Neural progenitor cell (in vitro differentiated cells): Measurements from ENCODE around the gene PKD1L1. TPM values are rescaled to one million over a fixed set of nuclear protein-coding genes. Genes with fewer than 3 reads are reported as not detected.

Source experiments
- DNase-seq: peaks from one replicate; pipeline ENCODE4 v3.0.0-alpha.2; 2016; ENCODE audit warnings: low spot score
- H2AFZ ChIP-seq: fragments of 200-600 bp; sonication (generic); replicated peaks from 2 replicates; pipeline ENCODE4 v1.6.1; 2016; ENCODE audit warnings: antibody characterized with exemption
- H3F3A ChIP-seq: fragments of 200-600 bp; sonication (generic); 2 replicates; pipeline ENCODE4 v1.6.1; 2016; ENCODE audit warnings: antibody characterized with exemption, low read depth
- H3K27ac ChIP-seq: fragments of 200-600 bp; sonication (generic); 2 replicates; pipeline ENCODE4 v1.5.1; 2016; ENCODE audit warnings: mild to moderate bottlenecking
- H3K27me3 ChIP-seq: fragments of 200-600 bp; sonication (generic); 2 replicates; pipeline ENCODE4 v1.6.1; 2016; ENCODE audit warnings: mild to moderate bottlenecking, moderate library complexity
- H3K36me3 ChIP-seq: fragments of 200-600 bp; sonication (generic); 2 replicates; pipeline ENCODE4 v1.5.1; 2016
- H3K4me1 ChIP-seq: fragments of 200-600 bp; sonication (generic); 2 replicates; pipeline ENCODE4 v1.6.1; 2016; ENCODE audit warnings: mixed run types
- H3K4me2 ChIP-seq: fragments of 200-600 bp; sonication (generic); 2 replicates; pipeline ENCODE4 v1.6.1; 2016
- H3K4me3 ChIP-seq: fragments of 200-600 bp; sonication (generic); 2 replicates; pipeline ENCODE4 v1.5.1; 2016
- H3K79me2 ChIP-seq: fragments of 200-600 bp; sonication (generic); 2 replicates; pipeline ENCODE4 v1.6.1; 2016; ENCODE audit warnings: low read depth
- H3K9ac ChIP-seq: fragments of 200-600 bp; sonication (generic); 2 replicates; pipeline ENCODE4 v1.6.1; 2016
- H3K9me3 ChIP-seq: fragments of 200-600 bp; sonication (generic); 2 replicates; pipeline ENCODE4 v1.5.1; 2016; ENCODE audit warnings: low read depth
- H4K20me1 ChIP-seq: fragments of 200-600 bp; sonication (generic); 2 replicates; pipeline ENCODE4 v1.6.1; 2016; ENCODE audit warnings: low read depth
- H3K27ac Mint-ChIP-seq: 3 replicates; pipeline ENCODE4 v1.8.0; 2021; ENCODE audit warnings: mixed read lengths
- H3K27me3 Mint-ChIP-seq: 2 replicates; pipeline ENCODE4 v1.8.0; 2022; ENCODE audit warnings: low read depth, mild to moderate bottlenecking, inconsistent platforms, moderate library complexity, mixed read lengths; ENCODE audit not compliant: insufficient read depth
- H3K36me3 Mint-ChIP-seq: 3 replicates; pipeline ENCODE4 v1.8.0; 2021; ENCODE audit warnings: mixed read lengths
- H3K4me1 Mint-ChIP-seq: 3 replicates; pipeline ENCODE4 v1.8.0; 2021; ENCODE audit warnings: mixed read lengths
- H3K4me3 Mint-ChIP-seq: 3 replicates; pipeline ENCODE4 v1.8.0; 2021; ENCODE audit warnings: mild to moderate bottlenecking, moderate library complexity, mixed read lengths
- H3K9me3 Mint-ChIP-seq: 3 replicates; pipeline ENCODE4 v1.8.0; 2020; ENCODE audit warnings: mixed read lengths
- CTCF ChIP-seq: fragments of 200-600 bp; sonication (generic); IDR thresholded peaks from 2 replicates; pipeline ENCODE4 v1.5.1; 2017; ENCODE audit warnings: antibody characterized with exemption, mild to moderate bottlenecking
- EZH2 ChIP-seq: fragments of 200-600 bp; sonication (generic); IDR thresholded peaks from 2 replicates; pipeline ENCODE4 v1.6.1; 2017; ENCODE audit warnings: antibody characterized with exemption, mild to moderate bottlenecking, moderate library complexity
- EZH2phosphoT487 ChIP-seq: fragments of 200-600 bp; sonication (generic); IDR thresholded peaks from 2 replicates; pipeline ENCODE4 v1.6.1; 2017; ENCODE audit warnings: antibody characterized with exemption
- total RNA-seq: library from RNA; depleted of rRNA; stranded (reverse); fragments of >200 nt; gene quantifications from 2 replicates; pipeline ENCODE4 v1.2.3, GENCODE V29; 2015; ENCODE audit warnings: low replicate concordance

PKD1L1 gene
- total RNA-seq, 1 donor from 2014 or later: 0.07 TPM

DNA sequence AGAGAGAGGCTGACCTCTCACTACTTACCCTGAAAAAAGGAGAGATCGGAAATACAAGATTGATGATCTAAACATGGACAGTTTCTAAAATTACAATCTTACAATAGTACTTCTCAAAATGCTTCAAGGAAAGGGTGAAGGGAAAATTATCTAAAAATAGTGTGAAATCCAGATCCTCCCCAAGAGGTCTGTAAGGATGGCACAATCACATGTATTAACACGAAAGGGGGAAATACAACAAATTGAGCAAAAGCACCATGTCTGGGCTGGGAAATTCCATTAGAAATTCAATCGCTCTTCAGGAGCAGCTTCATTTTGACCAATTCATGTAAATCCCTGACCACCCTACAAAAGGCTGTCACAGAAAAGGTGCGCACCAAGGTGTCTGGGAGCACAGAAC lies 67.0 kb downstream of the PKD1L1 start:
- Histone ChIP-seq H2AFZ (no peak overlapping the region), H4K20me1 (no peaks in the 10 kb centered on the region), H3K27me3 (no peaks in the 10 kb centered on the region), H3F3A (no peaks in the 10 kb centered on the region), H3K9ac (no peak overlapping the region), H3K27ac (no peak overlapping the region), H3K4me2 (no peak overlapping the region), H3K36me3 (no peaks in the 10 kb centered on the region), H3K4me3 (no peak overlapping the region), H3K79me2 (no peaks in the 10 kb centered on the region), H3K9me3 (no peaks in the 10 kb centered on the region), H3K4me1 (no peaks in the 10 kb centered on the region)
- TF ChIP-seq EZH2: no peak
- no peak for TF ChIP-seq CTCF
- no peak for TF ChIP-seq EZH2phosphoT487
- Mint-ChIP-seq H3K27me3 (no peaks in the 10 kb centered on the region), H3K27ac (no peak overlapping the region), H3K4me3 (no peak overlapping the region), H3K4me1 (no peaks in the 10 kb centered on the region), H3K9me3 (no peaks in the 10 kb centered on the region), H3K36me3 (no peaks in the 10 kb centered on the region)
- no peak for DNase-seq

DNA sequence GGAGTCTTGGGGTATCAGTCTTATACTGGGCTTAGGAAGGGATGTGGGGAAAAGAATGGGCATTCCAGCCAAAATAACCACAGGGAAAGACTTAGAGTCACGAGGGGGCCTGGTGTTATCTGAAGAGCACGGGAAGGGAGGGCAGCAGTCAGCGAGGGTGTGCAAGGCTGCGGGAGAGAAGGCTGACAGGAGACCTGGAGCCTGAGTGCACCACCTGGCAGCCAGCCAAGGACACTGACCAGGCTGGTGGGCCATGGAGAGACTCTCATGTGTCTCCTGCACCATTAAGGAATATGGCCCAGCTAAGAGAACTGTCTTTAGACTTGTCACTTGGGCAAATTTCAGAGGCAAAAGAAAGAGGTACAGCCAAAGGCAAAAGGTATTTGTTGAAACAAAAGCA lies 69.6 kb downstream of the PKD1L1 start:
- Mint-ChIP-seq H3K27ac (no peak overlapping the region), H3K4me1 (peaks cover 4% of the 10 kb centered on the region), H3K9me3 (no peaks in the 10 kb centered on the region), H3K27me3 (peaks cover 2% of the 10 kb centered on the region), H3K36me3 (no peaks in the 10 kb centered on the region), H3K4me3 (no peak overlapping the region)
- Histone ChIP-seq H2AFZ (no peak overlapping the region), H3K79me2 (no peaks in the 10 kb centered on the region), H4K20me1 (no peaks in the 10 kb centered on the region), H3F3A (no peaks in the 10 kb centered on the region), H3K27me3 (no peaks in the 10 kb centered on the region), H3K9ac (no peak overlapping the region), H3K4me1 (no peaks in the 10 kb centered on the region), H3K4me3 (no peak overlapping the region), H3K36me3 (no peaks in the 10 kb centered on the region), H3K9me3 (no peaks in the 10 kb centered on the region), H3K27ac (no peak overlapping the region), H3K4me2 (no peak overlapping the region)
- TF ChIP-seq EZH2 (no peak), CTCF (no peak), EZH2phosphoT487 (no peak)
- DNase-seq: no peak

DNA sequence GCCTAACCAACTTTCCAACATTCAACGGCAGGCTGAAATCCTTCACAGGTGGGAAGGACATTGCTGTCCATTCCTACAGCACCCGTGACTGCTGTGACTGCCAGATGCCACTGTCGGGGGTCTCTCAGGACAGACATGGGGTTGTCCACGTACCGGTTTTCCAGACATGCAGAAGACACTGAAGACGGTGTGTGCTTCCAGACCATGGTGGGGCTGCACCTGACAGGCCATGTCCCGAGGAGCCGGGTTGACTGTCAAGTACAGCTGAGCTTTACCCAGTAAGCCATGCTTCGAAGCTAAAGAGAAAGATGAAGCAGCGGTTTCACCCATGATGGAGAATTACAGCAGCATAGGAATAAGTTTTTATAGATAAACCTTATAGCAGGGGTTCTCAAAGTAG lies 70.9 kb downstream of the PKD1L1 start:
- Histone ChIP-seq H3K4me3 (no peak overlapping the region), H4K20me1 (no peaks in the 10 kb centered on the region), H3K79me2 (no peaks in the 10 kb centered on the region), H3K4me1 (no peaks in the 10 kb centered on the region), H3K4me2 (no peak overlapping the region), H3K9me3 (no peaks in the 10 kb centered on the region), H3K9ac (no peak overlapping the region), H3K36me3 (no peaks in the 10 kb centered on the region), H3K27ac (no peak overlapping the region), H3F3A (no peaks in the 10 kb centered on the region), H2AFZ (no peak overlapping the region), H3K27me3 (no peaks in the 10 kb centered on the region)
- peaks cover 5% of the 10 kb centered on the region for H3K4me1 Mint-ChIP-seq
- H3K27ac Mint-ChIP-seq: no peak overlapping the region
- no peak overlapping the region for H3K4me3 Mint-ChIP-seq
- DNase-seq: no peak
- TF ChIP-seq CTCF: no peak
- no peak for TF ChIP-seq EZH2
- TF ChIP-seq EZH2phosphoT487: no peak
- no peaks in the 10 kb centered on the region for H3K36me3 Mint-ChIP-seq
- peaks cover 2% of the 10 kb centered on the region for H3K27me3 Mint-ChIP-seq
- H3K9me3 Mint-ChIP-seq: no peaks in the 10 kb centered on the region
